NCI-H82 (cell line): ENCODE measurements around the gene TOMM20L.

Experiments used
- DNase-seq: peaks from one replicate; lab custom pipeline; 2025; lab: John Stamatoyannopoulos, UW

Gene TOMM20L

GRCh38 chr14:58427281-58428117, 31.8 kb downstream of the TOMM20L start, which contains the start of the genes KIAA0586 and TIMM9:
Gene KIAA0586, plus strand, starts transcription at chr14:58427719. Its CDS starts 546 bp downstream, at chr14:58428265.
Gene TIMM9, minus strand, starts transcription at chr14:58427531. Its CDS starts 15,586 bp downstream, at chr14:58411945.
- DNase-seq: peak; percentile 99

DNA sequence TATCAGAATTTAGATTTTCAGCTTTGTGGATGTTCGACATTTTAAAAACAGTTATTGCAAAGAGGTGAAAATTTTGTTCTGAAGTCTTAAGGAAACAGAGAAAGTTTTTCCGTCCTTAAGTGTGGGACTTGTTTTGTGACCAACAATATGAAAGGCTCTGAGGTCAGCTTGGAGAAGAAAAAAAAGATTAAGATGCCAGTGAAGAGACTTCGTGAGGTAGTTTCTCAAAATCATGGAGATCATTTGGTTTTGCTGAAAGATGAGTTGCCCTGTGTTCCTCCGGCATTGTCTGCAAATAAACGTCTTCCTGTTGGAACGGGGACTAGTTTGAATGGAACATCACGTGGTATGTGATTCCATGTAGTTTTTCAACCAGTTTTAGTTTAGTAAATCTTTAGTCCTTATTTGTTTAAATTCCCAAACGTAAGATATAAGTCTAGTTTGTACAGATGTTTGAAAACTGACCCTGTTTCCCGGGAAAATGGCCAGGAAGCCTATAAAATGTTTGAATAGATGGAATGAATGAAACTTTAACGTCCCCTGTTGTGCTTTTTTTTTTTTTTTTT, 32.5 kb downstream of the TOMM20L start:
- DNase-seq: peak; percentile 38

- no peak for DNase-seq
Measured at GRCh38 chr14:58430156-58430555, 34.4 kb downstream of the TOMM20L start.

DNA sequence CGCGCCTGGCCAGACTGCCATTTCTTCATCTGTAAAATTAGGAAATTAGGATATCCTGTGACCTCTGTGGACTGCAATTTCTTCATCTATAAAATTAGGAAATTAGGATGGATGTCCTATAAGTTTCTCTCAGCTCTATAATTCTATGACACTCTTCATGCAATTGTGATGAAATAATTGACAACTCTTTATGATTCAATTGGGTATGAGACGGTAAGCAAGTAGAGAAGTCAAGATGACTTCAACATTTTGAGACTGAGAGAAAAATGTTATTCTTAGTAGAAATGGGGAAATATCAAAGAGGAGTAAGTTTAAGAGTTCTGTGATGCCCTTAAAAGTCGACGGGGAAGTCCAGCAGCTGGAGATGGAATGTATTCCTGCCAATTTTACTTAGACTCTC, 43.7 kb downstream of the TOMM20L start:
- DNase-seq: no peak

DNA sequence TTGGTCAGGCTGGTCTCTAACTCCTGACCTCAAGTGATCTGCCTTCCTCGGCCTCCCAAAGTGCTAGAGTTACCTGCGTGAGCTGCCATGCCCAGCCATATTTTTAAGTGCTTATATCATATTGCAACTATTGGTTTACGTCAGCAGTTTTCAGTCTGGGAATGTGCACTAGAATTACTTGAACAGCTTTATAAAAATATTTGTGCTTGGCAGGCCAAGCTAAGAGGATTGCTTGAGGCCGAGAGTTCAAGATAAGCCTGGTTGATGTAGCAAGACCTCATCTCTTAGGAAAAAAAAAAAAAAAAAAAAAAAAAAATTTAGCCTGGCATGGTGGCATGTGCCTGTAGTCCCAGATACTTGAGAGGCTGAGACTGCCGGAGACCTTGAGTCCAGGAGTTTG, 48.9 kb downstream of the TOMM20L start:
- no peak for DNase-seq

DNA sequence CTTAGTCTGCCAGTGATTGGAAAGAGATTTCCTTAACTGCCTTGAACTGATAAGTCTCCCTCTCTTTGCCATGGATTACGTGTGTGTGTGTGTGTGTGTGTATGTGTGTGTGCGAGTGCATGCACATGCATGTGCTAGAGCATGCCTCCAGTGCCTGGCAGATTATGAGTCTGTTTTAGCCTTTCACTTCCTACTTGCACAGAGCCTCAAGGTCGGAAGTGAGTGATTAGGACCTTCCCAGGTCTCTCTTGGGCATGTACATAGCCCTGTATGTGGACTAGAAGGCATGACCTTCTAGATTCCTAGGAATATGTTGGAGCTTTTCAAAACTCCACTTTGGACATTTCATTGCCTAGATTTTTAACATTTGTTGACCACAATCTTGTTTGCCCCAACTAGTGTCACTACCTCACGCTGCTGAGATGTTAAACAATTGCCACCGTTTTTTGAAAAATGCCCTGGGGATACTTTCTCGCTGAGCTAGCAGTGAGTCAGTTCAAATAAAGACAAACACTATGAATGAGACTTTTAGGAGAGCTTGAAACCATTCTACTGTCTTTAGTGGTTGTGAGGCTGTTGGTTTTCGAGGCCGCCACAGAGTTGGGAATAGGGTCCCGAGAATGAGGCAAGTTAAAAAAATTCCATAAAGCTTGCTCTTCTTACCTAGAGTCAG, 60.0 kb downstream of the TOMM20L start:
- DNase-seq: no peak
